ENCODE results near the gene MAPK8IP3. TPM values are rescaled to one million over a fixed set of nuclear protein-coding genes. Genes with fewer than 3 reads are reported as not detected.

The MAPK8IP3 gene
- total and polyA plus RNA-seq, 2 donors (not counting 1 experiment from before 2014, with no cell fraction given): 249 to 340 TPM

GRCh38 chr16:1781254-1781653, 75.3 kb downstream of the MAPK8IP3 start:
- H3K9me3 Mint-ChIP-seq (ENCODE audit: insufficient read depth): no peaks in the 10 kb centered on the region
- Histone ChIP-seq H4K20me1 (ENCODE audit: control insufficient read depth, insufficient read depth, low read length, poor library complexity, severe bottlenecking) (peaks cover 77% of the 10 kb centered on the region), H3K9me3 (ENCODE audit: control extremely low read depth in 1 of 3, control insufficient read depth in 2 of 3, insufficient read depth in 1 of 3, low read length in 2 of 3) (no peaks in the 10 kb centered on the region), H3K36me3 (replicated peaks in 1 of 2; ENCODE audit: control extremely low read depth in 1 of 2, control insufficient read depth in 1 of 2, extremely low read depth in 1 of 2, insufficient read depth in 2 of 2, low read length in 1 of 2) (peaks cover 0 to 25% of the 10 kb centered on the region in 2 experiments), H3K4me2 (replicated peaks; ENCODE audit: low read depth, low read length, poor library complexity, severe bottlenecking) (peak overlapping the region; percentile 94), H3K9ac (ENCODE audit: low read length) (peak overlapping the region; percentile 89), H3K4me3 (ENCODE audit: control extremely low read depth in 1 of 5, extremely low read depth in 1 of 5, insufficient read depth in 1 of 5, low read depth in 2 of 5, low read length in 4 of 5) (peak overlapping the region in 4 of 5 experiments; percentile 75 to 96 (median 84)), H3K27ac (ENCODE audit: low read length in 2 of 2) (peak overlapping the region in 1 of 2 donors; percentile 76), H3K79me2 (ENCODE audit: control insufficient read depth, insufficient read depth, low read length) (peaks cover 54% of the 10 kb centered on the region), H3K27me3 (replicated peaks in 1 of 4; ENCODE audit: control extremely low read depth in 1 of 4, control insufficient read depth in 3 of 4, insufficient read depth in 4 of 4, low read length in 3 of 4) (no peaks in the 10 kb centered on the region), H2AFZ (ENCODE audit: insufficient read depth, low read depth, low read length, poor library complexity, severe bottlenecking) (no peak overlapping the region), H3K4me1 (ENCODE audit: control insufficient read depth in 2 of 2, insufficient read depth in 2 of 2, low read length in 2 of 2) (peaks cover 10 to 35% of the 10 kb centered on the region in 2 donors)
- intact Hi-C loops (cut with micrococcal nuclease): no loop called here
- DNase-seq: no peak
- no peak for ATAC-seq (ENCODE audit: low read depth)
- POLR2A ChIA-PET: no interaction called here
- WGBS (ENCODE audit: insufficient coverage): 84% methylated on average over 20 of the region's 20 CpGs
- peaks cover 24% of the 10 kb centered on the region for H3K4me1 Mint-ChIP-seq
- H3K27ac Mint-ChIP-seq: peak overlapping the region; percentile 50
- peak overlapping the region; percentile 88 for H3K4me3 Mint-ChIP-seq
- CTCF ChIA-PET: interaction anchor here (1.6 to 2.0 kb wide), 2 partner anchors 9 to 75 kb away, joined by 4 to 16 read pairs; partner anchors contain the start of genes EME2, MAPK8IP3 and MRPS34
- no peaks in the 10 kb centered on the region for H3K27me3 Mint-ChIP-seq
- TF ChIP-seq EZH2 (IDR thresholded peaks at IDR 0.05; ENCODE audit: borderline replicate concordance, insufficient read depth, low read depth, low read length, poor library complexity, severe bottlenecking): no peak
- TF ChIP-seq, protein P1, sequence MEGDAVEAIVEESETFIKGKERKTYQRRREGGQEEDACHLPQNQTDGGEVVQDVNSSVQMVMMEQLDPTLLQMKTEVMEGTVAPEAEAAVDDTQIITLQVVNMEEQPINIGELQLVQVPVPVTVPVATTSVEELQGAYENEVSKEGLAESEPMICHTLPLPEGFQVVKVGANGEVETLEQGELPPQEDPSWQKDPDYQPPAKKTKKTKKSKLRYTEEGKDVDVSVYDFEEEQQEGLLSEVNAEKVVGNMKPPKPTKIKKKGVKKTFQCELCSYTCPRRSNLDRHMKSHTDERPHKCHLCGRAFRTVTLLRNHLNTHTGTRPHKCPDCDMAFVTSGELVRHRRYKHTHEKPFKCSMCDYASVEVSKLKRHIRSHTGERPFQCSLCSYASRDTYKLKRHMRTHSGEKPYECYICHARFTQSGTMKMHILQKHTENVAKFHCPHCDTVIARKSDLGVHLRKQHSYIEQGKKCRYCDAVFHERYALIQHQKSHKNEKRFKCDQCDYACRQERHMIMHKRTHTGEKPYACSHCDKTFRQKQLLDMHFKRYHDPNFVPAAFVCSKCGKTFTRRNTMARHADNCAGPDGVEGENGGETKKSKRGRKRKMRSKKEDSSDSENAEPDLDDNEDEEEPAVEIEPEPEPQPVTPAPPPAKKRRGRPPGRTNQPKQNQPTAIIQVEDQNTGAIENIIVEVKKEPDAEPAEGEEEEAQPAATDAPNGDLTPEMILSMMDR (IDR thresholded peaks at IDR 0.05): no peak

DNA sequence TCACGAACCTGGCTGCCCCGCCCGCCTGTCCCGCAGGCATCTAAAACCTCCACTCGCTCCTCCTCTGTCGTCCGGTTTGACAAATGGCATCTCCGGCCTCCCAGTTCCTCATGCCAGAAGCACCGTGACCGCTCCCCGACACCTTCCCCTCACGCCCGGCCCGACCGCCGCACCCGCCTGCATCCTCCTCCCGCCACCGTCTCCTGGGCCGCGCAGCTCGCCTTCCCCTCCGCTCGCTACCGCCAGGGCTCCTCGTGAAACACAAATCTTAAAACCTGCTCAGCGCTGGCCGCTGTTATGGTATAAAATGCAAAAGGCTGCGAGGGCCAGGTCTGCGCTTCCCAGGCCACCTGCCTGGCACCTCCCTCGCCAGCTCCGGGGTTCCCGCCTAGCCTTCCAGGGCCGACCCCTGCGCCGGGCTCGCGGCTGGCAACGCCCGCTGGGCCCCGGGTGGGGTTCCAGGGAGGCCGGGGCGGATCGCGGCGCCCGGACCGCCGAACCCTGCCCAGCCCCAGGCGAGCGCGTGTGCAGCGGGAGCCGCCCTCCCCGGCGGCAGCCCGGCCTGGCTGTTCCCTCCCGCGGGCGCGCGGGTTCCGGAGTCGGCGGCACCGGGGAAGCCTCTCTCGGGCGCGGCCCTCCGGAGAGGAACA, 75.9 kb downstream of the MAPK8IP3 start:
- DNase-seq: peak; percentile 63
- peaks cover 0 to 25% of the 10 kb centered on the region in 2 experiments for H3K36me3 ChIP-seq (replicated peaks in 1 of 2; ENCODE audit: control extremely low read depth in 1 of 2, control insufficient read depth in 1 of 2, extremely low read depth in 1 of 2, insufficient read depth in 2 of 2, low read length in 1 of 2)
- H3K27me3 Mint-ChIP-seq: no peaks in the 10 kb centered on the region
- peaks cover 24% of the 10 kb centered on the region for H3K4me1 Mint-ChIP-seq
- peak overlapping the region; percentile 94 for H3K4me2 ChIP-seq (replicated peaks; ENCODE audit: low read depth, low read length, poor library complexity, severe bottlenecking)
- no peak for ATAC-seq (ENCODE audit: low read depth)
- peak overlapping the region in 1 of 2 donors; percentile 76 for H3K27ac ChIP-seq (ENCODE audit: low read length in 2 of 2)
- ChIA-PET CTCF (interaction anchor here (0.8 to 2.3 kb wide), 11 partner anchors 8 to 374 kb away, joined by 3 to 16 read pairs (median 4); partner anchors contain the start of genes EME2, FAHD1, HAGH and MAPK8IP3), POLR2A (interaction anchor here (0.5 to 2.0 kb wide), 5 partner anchors 10 to 362 kb away, joined by 6 to 27 read pairs (median 7); partner anchors contain the start of genes EME2, FAHD1, MRPS34 and NME3)
- H3K4me1 ChIP-seq (ENCODE audit: control insufficient read depth in 2 of 2, insufficient read depth in 2 of 2, low read length in 2 of 2): peaks cover 10 to 35% of the 10 kb centered on the region in 2 donors
- peaks cover 77% of the 10 kb centered on the region for H4K20me1 ChIP-seq (ENCODE audit: control insufficient read depth, insufficient read depth, low read length, poor library complexity, severe bottlenecking)
- H3K4me3 ChIP-seq (ENCODE audit: control extremely low read depth in 1 of 5, extremely low read depth in 1 of 5, insufficient read depth in 1 of 5, low read depth in 2 of 5, low read length in 4 of 5): peak overlapping the region; percentile 36 to 96 (median 83)
- TF ChIP-seq EZH2 (IDR thresholded peaks at IDR 0.05; ENCODE audit: borderline replicate concordance, insufficient read depth, low read depth, low read length, poor library complexity, severe bottlenecking): no peak
- TF ChIP-seq, protein P1 (IDR thresholded peaks at IDR 0.05): peak; percentile 45
- peak overlapping the region; percentile 77 for H2AFZ ChIP-seq (ENCODE audit: insufficient read depth, low read depth, low read length, poor library complexity, severe bottlenecking)
- peak overlapping the region; percentile 89 for H3K9ac ChIP-seq (ENCODE audit: low read length)
- H3K9me3 ChIP-seq (ENCODE audit: control extremely low read depth in 1 of 3, control insufficient read depth in 2 of 3, insufficient read depth in 1 of 3, low read length in 2 of 3): no peaks in the 10 kb centered on the region
- peak overlapping the region; percentile 88 for H3K4me3 Mint-ChIP-seq
- under 1% methylated on average over 69 of the region's 70 CpGs for WGBS (ENCODE audit: insufficient coverage)
- H3K79me2 ChIP-seq (ENCODE audit: control insufficient read depth, insufficient read depth, low read length): peaks cover 57% of the 10 kb centered on the region
- intact Hi-C loops (cut with micrococcal nuclease): loop anchor here (1.0 to 2.0 kb wide), 4 partner anchors 9 to 439 kb away; partner anchors contain the start of genes HAGH, MRPS34 and UQCC4
- H3K27me3 ChIP-seq (replicated peaks in 1 of 4; ENCODE audit: control extremely low read depth in 1 of 4, control insufficient read depth in 3 of 4, insufficient read depth in 4 of 4, low read length in 3 of 4): no peaks in the 10 kb centered on the region
- H3K27ac Mint-ChIP-seq: peak overlapping the region; percentile 86
- H3K9me3 Mint-ChIP-seq (ENCODE audit: insufficient read depth): no peaks in the 10 kb centered on the region
